T47D (cell line): ENCODE measurements around the gene SAP30BP.

ENCODE experiments used
- DNase-seq, 2 experiments: peaks; one replicate each; pipeline versions ENCODE4 v3.0.0 to v3.0.0-alpha.2; 2011 to 2012; ENCODE audit warnings: low read depth in 1 of 2, low spot score in 1 of 2
- JUND ChIP-seq: IDR thresholded peaks from 2 replicates; pipeline ENCODE4 v1.6.1; 2012; ENCODE audit warnings: low read depth
- in situ Hi-C: cut with HindIII; loops from 2 replicates; pipeline ENCODE4 v1.10.0; 2016; ENCODE audit warnings: low sequenced_read_pairs, low pct_unique_long_range_greater_than_20kb

The SAP30BP gene

DNA sequence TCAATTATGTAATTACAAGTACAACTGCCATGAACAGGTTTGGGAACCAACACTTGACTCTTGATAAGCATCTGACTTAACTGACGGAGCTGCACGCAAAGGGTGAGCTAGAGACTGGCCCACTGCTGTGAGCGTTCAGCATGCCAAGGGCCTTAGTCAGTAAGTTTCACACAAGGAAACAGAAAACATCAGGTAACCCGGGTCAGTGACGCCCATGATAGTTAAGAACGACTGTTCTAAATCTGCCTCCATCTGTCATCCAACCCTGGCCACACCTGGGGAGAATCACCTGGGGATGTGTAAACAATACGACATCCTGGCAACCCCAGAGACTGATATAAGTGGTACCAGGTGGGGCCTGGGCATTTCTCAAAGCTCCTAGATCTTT, 21.6 kb upstream of the SAP30BP start:
- in situ Hi-C loops, result no loop called here
- peak; percentile 79 to 88 for DNase-seq
- peak; percentile 74 for TF ChIP-seq JUND

DNA sequence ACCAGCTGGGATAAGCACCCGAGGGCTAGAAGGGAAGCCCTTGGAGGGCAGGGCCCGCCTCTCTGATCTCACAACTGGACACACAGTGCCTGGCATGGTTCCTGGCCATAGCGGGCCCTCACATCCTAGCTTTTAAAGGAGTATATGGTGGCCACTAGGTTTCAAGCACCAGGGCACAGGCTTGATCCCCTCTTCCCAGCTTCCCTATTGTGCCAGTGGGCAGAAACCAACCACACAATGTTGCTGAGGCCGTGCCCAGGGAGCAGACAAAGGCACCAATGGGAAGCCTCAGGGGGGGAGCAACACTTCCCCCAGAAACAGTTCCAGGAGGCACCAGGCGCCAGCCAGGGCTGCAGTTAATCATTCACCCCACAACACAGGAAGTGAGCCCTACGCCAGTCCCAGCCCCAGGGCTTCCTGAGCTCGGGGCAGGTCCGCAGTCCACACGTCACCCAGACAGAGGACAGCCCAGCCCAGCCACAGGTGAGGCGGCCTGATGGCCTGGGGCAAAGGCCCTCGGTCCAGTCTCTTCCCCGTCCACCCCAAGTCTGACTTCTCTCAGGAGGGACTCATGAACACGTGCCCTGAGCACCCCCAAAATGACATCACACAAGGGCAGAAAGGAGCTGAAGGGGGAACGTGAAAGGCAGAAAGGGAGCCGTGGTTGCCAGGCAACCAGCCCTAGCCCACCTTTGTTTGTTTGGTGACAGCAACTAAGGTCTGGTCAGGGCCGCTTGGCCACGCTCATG, 21.1 kb upstream of the SAP30BP start:
- in situ Hi-C loops, result no loop called here
- TF ChIP-seq JUND, result no peak
- no peak for DNase-seq

DNA sequence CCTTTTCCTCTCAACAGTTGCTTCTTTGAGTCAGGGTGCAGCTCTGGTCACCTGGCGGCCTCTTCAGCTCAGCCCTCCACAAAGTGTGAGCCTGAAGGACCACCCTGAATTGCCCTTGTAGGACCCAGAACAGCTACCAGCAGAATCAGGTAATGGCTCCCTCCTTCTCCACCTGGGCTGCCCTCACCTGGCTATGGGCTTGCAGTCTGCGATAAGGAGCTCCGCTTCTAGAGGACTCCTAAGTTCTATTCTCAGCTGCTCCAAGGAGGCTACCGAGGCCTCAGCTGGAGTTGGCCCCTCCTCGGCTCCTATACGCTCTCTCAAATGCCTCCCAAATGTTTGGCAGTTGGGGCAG, 20.5 kb upstream of the SAP30BP start:
- TF ChIP-seq JUND, result no peak
- in situ Hi-C loops, result no loop called here
- DNase-seq, result no peak

DNA sequence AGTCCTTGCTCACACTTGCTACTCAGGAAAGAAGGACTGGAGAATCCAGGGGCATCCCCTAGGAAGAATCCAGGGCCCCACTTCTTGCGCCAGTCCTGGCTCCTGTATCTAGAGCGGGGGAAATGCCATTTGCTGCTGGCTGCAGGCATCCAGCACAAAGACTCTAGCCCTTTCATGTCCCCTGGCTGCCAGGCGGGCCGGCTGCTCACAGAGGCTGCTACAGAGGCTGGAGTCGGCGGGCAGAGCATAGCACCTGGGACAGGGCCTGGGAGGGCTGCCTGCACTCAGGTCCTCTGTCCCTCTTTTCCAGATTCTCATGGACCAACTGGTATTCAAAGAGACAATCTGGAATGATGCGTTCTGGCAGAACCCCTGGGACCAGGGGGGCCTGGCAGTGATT, 20.1 kb upstream of the SAP30BP start:
- in situ Hi-C loops, result no loop called here
- no peak for TF ChIP-seq JUND
- DNase-seq, result no peak

DNA sequence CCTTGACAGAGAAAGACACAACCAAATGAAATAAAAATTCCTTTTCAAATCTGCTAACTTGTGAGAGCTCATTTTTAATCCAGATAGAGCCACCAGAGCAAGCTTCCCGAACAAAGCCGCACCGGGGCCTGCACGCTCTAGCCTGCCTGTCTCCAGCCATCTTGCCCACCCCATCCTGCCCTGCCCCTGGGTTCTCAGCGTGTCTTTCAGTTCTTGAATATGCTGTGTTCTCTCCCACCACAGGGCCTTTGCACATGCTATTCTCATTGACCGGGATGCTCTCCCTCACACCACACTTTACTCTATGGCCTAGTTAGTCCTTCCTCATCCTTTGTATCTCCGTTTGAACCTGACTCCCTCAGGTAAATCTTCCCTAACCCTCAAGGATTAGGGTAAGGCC, 19.2 kb upstream of the SAP30BP start:
- no peak for DNase-seq
- TF ChIP-seq JUND, result no peak
- in situ Hi-C loops, result no loop called here

DNA sequence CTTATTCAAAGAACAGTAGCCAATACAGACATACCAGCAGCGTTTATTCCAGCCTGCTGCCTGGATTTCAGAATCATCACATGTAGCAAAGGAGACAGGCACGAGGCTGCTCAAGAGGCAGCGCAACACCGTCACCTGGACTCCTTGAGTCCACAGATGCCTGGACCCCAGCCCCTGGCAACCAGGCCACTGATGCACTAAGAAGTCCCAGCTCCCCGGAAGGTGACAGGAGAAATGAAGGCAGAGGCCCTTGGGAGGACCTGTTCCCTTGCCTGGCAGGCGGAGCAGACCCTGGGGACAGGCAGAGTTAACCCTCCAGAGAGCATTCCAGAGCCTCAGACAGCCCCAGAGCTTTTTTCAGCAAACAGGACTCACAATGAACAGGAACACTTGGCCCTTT, 17.5 kb upstream of the SAP30BP start:
- in situ Hi-C loops, result no loop called here
- DNase-seq, result no peak

DNA sequence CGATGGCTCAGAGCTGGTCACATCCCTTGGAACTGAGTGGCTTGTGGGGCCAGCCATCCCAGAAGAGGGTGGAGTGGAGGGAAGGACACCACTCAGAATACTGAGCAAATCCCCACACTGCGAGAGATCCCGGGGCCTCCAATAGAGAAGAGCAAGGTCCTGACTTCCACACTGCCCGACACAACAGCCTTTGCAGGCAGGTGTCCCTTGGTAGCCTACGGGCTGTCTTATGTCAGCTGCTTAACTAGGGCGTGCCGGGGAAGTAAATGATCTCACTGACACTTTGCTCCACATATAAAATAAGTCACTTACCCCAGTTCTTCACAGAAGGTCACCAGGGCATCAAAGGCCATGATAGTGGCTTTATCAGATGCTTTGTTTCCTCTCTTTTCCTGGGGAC, 16.3 kb upstream of the SAP30BP start:
- TF ChIP-seq JUND, result no peak
- in situ Hi-C loops, result no loop called here
- DNase-seq, result no peak

More for the DNA sequence above, 17.5 kb upstream of the SAP30BP start:
- TF ChIP-seq JUND, result no peak

DNA sequence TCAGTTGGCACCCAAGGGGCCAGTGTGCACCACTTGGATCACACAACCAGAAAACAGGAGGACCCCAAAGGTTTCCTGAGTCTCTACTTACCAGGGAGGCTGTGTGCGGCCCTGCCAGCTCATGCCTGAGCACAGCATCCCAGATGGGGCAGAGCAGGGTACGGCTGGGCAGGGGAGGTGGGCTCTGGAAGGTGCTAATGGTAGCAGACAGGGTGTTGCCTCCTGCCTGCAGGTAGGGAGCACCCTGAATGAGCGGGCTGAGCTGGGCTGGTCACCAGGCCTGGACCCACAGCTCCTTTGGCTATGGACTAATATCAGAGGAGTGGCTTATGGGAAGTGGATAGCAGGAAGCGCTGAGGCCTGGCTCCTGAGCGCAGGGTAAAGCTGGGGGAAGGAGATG, 14.8 kb upstream of the SAP30BP start:
- no peak for TF ChIP-seq JUND
- DNase-seq, result no peak
- in situ Hi-C loops, result no loop called here

DNA sequence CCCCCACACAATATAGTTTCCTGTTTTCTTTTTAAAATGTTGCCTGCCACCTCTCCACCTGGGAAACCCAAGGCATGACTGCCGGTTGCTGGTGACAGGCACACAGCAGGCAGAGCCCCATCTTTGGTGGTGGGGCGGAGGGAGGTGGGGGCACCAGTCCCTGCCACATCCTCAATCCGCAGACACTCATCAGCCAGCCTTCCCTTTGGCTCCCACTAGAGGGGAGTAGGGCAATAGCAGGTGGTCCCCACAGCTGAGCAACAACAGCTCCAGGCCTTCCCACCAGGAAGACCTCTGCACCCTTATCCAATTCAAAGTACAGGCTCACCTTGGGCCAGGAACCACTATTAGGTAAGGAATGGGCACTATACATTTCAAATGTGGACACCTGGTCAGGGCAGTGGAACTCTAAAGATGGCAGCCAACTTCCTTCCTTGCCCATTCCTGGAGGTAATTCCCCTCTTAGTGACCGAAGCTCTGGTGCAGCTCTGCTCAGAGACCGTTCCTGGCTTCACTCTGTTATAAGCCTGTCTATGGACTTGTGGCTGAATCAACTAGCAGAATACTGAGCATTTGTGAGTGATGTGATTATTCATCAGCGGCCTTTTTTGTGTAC, 14.1 kb upstream of the SAP30BP start:
- TF ChIP-seq JUND, result no peak
- in situ Hi-C loops, result no loop called here
- peak in 1 of 2 experiments; percentile 55 for DNase-seq

DNA sequence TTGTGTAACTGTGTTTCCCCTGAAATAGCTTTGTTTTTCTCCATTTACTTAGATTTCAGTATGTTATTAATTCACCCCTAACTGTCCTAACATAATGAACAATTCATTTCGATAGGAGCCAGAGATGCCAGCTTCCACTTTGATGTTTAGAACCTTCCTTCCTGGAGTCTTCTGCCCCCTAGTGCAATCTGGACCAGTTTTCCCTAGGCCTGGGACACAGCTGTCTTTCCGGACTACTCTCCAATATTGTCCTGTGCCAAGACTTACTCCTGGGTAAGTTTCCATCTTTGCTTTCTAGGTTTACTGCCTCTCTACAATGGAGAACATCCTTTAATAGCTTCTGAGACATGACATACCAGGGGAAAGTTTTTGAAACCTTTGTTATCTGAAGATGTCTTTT, 13.0 kb upstream of the SAP30BP start:
- DNase-seq, result peak in 1 of 2 experiments; percentile 67
- in situ Hi-C loops, result no loop called here
- TF ChIP-seq JUND, result no peak

DNA sequence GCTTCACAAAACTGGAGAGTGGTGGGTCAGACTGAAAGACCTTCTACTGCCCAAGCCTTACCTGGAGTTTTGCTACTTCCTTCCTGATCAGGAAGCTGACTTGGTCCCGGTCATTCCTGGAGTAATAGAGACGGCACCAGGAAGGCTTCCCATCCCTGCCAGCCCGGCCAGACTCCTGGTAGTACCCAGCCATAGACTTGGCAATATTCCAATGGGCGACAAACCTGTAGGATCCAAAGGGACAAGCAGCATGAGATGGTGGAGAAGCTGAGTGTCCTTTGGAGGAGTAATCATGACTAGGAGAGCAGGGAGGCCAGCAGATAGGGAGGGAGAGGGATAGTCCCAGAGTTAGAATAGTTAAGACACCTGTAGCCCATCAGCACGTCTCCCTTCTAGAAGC, 8.9 kb upstream of the SAP30BP start:
- in situ Hi-C loops, result no loop called here
- no peak for DNase-seq
- no peak for TF ChIP-seq JUND

DNA sequence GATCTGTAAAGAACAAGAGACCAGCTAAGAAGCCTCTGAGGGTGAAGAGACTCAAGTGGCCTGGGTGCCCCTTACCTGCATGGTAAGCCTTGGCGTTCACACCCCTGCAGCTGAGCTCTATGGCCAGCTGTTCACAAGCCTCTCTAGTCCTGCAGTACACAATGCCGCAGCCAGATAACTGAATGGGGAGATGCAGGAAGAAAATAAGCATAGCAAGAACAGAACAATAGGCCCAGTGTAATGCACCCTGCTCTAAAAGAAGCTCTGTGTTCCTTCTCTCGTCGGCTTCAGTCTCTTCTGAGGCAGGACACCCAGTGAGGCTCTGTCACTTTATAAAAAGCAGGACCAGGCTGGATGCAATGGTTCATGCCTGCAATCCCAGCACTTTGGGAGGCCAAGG, 5.6 kb upstream of the SAP30BP start:
- in situ Hi-C loops, result no loop called here
- TF ChIP-seq JUND, result no peak

DNA sequence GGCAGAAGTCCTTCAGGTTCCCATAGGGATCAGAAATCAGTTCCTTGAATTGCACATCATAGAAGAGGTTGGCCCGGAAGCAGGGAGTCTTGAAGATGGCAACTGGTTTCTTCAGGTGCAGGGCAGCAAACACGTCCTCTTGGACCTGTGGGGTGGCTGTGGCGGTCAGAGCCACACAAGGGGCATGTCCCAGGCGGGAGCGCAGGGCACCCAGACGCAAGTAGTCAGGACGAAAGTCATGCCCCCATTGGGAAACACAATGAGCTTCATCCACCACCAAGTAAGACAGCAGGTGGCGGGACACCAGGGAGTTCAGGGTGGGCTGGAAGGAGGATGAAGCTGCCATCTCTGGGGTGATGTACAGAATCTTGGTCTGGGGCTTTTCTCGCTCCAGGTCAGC, 4.6 kb upstream of the SAP30BP start:
- no peak for DNase-seq
- no peak for TF ChIP-seq JUND
- in situ Hi-C loops, result no loop called here

More for the DNA sequence above, 5.6 kb upstream of the SAP30BP start:
- DNase-seq, result no peak

DNA sequence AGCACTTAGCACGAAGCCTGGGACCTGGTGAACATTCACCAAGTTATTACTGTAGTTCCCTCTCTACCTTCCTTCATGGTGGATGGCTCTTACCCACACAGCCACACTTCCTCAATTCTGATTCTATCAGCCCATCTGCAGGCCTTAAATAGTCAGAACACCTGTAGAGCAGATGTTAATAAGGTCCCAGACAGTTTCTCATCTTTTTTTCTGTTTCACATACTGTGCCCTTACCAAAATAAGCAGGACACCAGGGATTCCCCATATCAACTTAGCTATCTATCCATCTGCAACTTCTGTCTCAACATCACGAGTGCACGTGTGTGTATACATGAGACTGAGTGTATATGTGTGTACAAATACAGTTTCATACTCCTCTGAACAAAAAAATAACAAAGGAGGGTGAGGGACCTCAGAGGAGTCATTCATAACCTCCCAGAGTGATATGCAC, 3.0 kb upstream of the SAP30BP start:
- TF ChIP-seq JUND, result no peak
- in situ Hi-C loops, result no loop called here
- no peak for DNase-seq
